HG03439 (cell line): ENCODE results near the gene INF2.

Source experiments
- ATAC-seq: cut with Tn5 transposase; IDR thresholded peaks from one replicate; pipeline ENCODE4 v1.9.1; 2021; ENCODE audit warnings: mild to moderate bottlenecking, moderate library complexity; ENCODE audit not compliant: unreplicated experiment

Gene INF2

DNA sequence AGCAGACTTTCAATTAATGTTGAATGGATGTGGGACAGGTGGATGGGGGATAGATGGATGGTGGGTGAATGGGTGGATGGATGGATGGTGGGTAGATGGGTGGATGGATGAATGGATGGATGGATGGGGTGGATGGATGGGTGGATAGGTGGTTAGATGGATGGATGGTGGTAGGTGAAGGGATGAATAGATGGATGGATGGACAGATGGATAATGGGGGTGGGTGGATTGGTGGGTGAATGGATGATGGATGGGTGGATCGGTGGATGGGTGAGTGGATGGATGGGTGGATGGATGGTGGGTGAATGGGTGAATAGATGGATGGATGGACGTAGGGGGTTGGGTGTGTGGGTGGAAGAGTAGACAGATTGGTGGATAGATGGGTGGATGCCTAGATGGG lies 14.0 kb upstream of the INF2 start:
- ATAC-seq, result no peak

DNA sequence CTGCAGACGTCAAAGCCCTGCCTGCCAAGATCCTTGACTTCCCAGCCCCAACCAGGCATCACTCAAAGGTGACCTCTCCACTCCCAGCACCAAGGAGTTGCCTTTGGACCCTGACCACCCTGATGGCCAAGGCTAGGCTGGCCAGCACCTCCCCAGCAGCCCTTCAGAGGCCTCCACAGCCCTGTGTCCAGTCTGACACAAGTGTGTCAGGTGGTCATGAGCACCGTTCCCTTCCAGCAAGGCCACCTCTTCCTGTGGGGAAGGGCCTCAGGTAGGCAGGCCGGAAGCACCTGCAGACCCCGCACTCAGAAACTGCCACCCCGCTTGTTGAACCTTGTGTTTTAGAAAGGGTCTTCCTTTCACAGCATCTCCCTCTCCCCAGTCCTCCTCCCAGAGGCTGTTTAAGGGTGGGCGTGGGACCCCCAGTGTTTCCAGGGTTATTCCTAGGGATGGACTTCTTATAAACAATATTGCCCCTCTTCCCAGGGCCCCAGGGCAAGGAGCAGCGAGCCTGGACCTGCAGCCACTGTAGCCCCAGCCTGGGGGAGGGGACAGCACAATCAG lies 13.2 kb upstream of the INF2 start:
- ATAC-seq, result no peak

DNA sequence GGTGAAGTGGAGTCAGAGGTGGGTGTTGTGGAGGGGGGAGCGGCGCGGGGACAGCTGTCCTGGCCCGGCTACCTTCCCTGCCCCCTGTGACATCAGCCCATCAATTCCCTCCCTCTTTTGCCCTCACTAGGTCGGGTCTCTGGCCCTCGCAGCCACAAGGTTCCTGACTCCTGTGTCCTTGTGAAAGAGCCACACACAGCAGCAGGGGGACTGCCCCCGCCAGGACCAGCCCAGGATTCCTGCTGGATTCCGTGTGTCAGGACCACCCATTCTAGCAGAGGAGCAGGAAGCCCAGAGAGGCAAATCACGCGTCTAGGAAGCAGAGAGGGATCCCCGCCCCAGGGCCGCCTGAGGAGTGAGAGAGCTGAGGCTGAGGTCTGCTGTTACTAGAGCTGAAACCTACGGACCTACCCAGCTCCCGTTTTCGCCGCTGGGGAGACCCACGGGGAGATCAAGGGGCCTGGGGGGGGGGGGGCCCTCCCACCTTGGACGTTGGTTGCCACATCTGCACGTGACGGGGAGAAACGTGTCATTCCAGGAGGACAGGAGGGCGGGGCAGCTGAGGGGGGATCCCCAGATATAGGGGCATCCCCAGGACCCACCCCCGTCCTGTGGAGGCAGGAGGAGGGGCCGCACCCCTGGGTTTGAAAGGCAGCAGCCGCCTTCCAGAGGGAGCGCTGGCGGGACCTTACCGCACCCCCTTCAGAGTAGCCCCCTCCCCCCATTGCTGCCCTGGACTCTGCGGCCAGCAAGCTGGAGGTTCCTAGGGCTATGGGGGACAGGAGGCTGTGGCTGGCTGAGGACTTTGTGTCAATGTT lies 12.5 kb upstream of the INF2 start:
- peak; percentile 22 for ATAC-seq

DNA sequence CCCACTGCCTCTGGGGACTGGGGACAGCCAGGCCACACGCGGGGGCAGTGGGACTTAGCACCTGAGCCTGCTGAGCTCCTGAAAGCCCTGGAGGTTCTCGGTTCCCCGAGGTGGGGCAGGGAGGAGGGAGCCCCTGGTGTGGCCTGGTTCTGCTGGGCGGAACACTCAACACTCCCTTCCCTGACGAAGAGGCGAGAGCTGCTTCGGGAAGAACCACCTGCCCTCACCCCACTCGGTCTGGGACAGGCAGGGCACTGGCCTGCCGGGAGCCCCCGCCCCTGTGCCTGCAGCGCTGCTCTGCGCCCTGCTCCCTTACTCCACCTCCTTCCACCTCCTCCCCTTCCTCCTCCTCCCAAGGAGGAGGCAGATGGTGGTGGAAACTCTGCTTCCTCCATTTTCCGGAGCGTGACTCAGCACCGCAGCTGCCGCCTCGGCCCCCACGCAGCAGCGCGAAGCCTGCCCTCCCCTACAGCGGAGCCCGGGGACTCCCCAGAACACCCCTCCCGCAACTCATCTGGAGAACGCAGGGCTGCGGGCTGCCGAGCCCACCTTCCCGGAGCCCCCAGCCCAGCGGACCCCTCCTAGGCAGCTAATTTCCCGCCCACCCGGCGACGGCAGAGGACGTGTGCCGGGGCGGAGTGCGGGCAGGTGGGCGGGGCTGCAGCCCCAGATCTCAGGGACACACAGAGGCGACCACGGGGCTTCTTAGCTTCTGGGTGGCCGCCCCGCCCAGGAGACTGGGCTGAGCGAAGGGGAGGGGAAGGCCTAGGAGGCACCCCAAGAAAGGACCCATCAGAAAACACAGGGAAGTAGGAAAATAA lies 11.7 kb upstream of the INF2 start:
- peak; percentile 38 for ATAC-seq

- ATAC-seq, result no peak
Measured at GRCh38 chr14:104678346-104678745, 11.1 kb upstream of the INF2 start.

DNA sequence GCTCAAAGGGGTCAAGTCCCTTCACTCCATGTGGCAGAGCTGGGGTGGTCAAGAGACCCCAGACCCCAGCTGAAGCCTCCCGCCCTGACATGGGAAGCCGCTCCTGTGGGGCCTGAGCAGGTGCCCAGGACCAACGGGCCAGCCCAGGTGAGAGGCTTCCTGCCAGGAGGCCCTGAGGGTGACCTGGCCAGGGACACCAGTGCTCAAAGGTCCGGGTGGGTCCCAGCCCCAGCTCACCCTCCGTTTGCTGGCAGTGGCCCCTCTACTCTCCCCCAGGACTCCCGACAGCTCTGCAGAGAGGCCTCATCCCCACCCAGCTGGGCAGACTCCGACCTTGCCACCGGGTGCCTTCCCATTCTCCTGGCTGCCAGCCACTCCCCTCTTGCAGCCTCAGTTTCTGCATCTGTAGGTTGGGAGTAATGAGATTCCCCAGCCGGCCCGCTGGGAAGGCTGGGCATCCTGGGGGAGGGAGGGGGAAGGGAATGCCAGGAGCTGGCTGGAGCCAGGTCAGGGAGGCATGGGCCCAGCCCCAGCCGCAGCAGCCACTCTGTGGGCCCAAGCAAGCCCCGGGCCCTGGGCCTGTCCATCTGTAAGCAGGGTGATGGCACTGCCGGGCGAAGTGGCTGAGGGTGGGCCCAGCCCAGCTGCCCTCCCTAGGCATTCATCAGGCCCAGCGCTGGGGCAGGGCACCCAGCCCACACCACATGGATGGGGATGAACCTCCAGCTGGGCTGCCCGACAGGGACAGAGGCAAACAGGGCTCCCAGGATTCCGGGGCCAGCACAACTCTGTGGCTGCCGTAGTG lies 10.3 kb upstream of the INF2 start:
- no peak for ATAC-seq

GRCh38 chr14:104680056-104680805 lies 9.2 kb upstream of the INF2 start:
- no peak for ATAC-seq

- no peak for ATAC-seq
Measured at GRCh38 chr14:104680806-104681688, 8.4 kb upstream of the INF2 start.

DNA sequence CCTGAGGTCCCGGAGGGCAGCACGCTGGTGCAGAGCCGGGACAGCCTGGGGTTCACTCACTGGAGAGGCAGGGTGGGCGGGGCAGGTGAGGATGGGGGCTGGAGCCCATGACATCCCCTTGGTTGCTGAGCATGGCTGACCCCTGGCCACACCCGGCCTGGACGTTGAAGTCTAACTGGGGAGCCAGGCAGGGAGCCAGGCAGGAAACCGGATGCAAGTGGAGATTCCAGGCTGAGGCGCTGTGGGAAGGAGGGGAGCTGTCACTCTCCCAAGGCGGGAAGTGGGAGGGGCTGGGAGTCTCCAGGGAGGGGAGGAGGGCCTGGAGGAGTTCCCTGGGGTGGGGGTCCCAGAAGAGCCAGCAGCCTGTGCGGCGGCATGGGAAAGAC lies 7.7 kb upstream of the INF2 start:
- no peak for ATAC-seq

GRCh38 chr14:104682107-104682593 lies 7.3 kb upstream of the INF2 start:
- no peak for ATAC-seq

GRCh38 chr14:104683653-104684448 lies 5.6 kb upstream of the INF2 start:
- ATAC-seq, result no peak

DNA sequence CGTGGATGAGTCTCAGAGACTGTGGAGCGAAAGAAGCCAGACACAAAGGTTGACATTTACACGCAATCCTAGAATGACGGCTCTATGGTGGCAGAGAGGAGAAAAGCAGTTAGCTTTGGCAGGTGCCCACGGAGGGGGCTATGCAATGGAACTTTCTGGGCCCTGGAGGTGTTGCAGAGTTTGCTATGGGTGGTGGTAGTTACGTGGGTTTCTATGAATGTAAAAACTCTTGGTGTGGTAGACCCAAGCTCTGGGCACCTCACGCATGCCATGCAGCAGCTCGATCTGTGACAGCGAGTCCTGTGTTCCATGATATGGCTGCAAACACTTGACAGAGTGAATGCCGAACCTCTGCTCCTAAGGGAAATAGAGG lies 5.0 kb upstream of the INF2 start:
- ATAC-seq, result no peak

GRCh38 chr14:104685216-104685997 lies 4.0 kb upstream of the INF2 start:
- ATAC-seq, result no peak

- ATAC-seq, result no peak
Measured at GRCh38 chr14:104685998-104686610, 3.3 kb upstream of the INF2 start.

- no peak for ATAC-seq
Measured at GRCh38 chr14:104686624-104687517, 2.5 kb upstream of the INF2 start.
